Measurements from ENCODE around the gene RPS26. TPM values are rescaled to one million over a fixed set of nuclear protein-coding genes. Genes with fewer than 3 reads are reported as not detected.
"Not testable (repeated sequence)": the region's sequence is repeated elsewhere in the genome, so short reads cannot be mapped to it uniquely, and the experiment has no call there.

RPS26 gene
- total RNA-seq, 4 donors from 2014 or later: 564 to 1,937 (median 779) TPM

GRCh38 chr12:56040151-56040550 is 1.6 kb upstream of the RPS26 start:
- TF ChIP-seq POLR2A (IDR thresholded peaks at IDR 0.05) (no peak), CTCF (IDR thresholded peaks at IDR 0.05) (no peak)
- Histone ChIP-seq H3K9me3 (no peaks in the 10 kb centered on the region), H3K36me3 (peaks cover 0 to 24% (median 0%) of the 10 kb centered on the region in 3 donors), H3K4me1 (peaks cover 0 to 19% (median 2%) of the 10 kb centered on the region in 4 donors), H3K27ac (no peak overlapping the region), H3K4me3 (no peak overlapping the region), H3K27me3 (no peaks in the 10 kb centered on the region)
- DNase-seq: no peak

- peaks cover 0 to 19% (median 2%) of the 10 kb centered on the region in 4 donors for H3K4me1 ChIP-seq
- peak overlapping the region; percentile 88 to 91 (median 89) for H3K27ac ChIP-seq
- DNase-seq: peak in 1 of 3 donors; percentile 50
- TF ChIP-seq POLR2A (IDR thresholded peaks at IDR 0.05): no peak
- peak in 1 of 6 experiments; percentile 26 for TF ChIP-seq CTCF (IDR thresholded peaks at IDR 0.05)
- H3K4me3 ChIP-seq: peak overlapping the region; percentile 60 to 88 (median 72)
- H3K36me3 ChIP-seq: peaks cover 0 to 30% (median 0%) of the 10 kb centered on the region in 3 donors
- H3K9me3 ChIP-seq: no peaks in the 10 kb centered on the region
- no peaks in the 10 kb centered on the region for H3K27me3 ChIP-seq
These were observed 661 bp upstream of the RPS26 start for GRCh38 chr12:56040963-56041551.

- H3K9me3 ChIP-seq, DNase-seq, H3K27me3 ChIP-seq: not testable (repeated sequence)
- Histone ChIP-seq H3K27ac (peak overlapping the region; percentile 88 to 91 (median 89)), H3K4me1 (peaks cover 0 to 19% (median 2%) of the 10 kb centered on the region in 4 donors), H3K36me3 (peaks cover 0 to 30% (median 0%) of the 10 kb centered on the region in 3 donors), H3K4me3 (peak overlapping the region; percentile 60 to 88 (median 72))
These were observed 704 bp downstream of the RPS26 start for GRCh38 chr12:56042430-56042813.

GRCh38 chr12:56042843-56043242 is 1.1 kb downstream of the RPS26 start:
- DNase-seq: no peak

GRCh38 chr12:56046027-56046780 is 4.5 kb downstream of the RPS26 start:
- Histone ChIP-seq H3K4me1 (peaks cover 0 to 15% (median 2%) of the 10 kb centered on the region in 4 donors), H3K27me3 (no peaks in the 10 kb centered on the region), H3K36me3 (peaks cover 0 to 30% (median 0%) of the 10 kb centered on the region in 3 donors), H3K4me3 (no peak overlapping the region), H3K27ac (no peak overlapping the region), H3K9me3 (no peaks in the 10 kb centered on the region)
- TF ChIP-seq POLR2A (IDR thresholded peaks at IDR 0.05) (no peak), CTCF (IDR thresholded peaks at IDR 0.05) (no peak)
- DNase-seq: no peak

More at GRCh38 chr12:56042843-56043242, 1.1 kb downstream of the RPS26 start:
- Histone ChIP-seq H3K9me3 (no peaks in the 10 kb centered on the region), H3K36me3 (peaks cover 0 to 30% (median 0%) of the 10 kb centered on the region in 3 donors), H3K27me3 (no peaks in the 10 kb centered on the region), H3K27ac (peak overlapping the region; percentile 88 to 91 (median 89)), H3K4me3 (peak overlapping the region; percentile 60 to 88 (median 72)), H3K4me1 (peaks cover 0 to 19% (median 2%) of the 10 kb centered on the region in 4 donors)
- TF ChIP-seq POLR2A (IDR thresholded peaks at IDR 0.05) (peak in 1 of 2 donors; percentile 49), CTCF (IDR thresholded peaks at IDR 0.05) (peak in 2 of 6 experiments; percentile 14 to 28)

- no peak for TF ChIP-seq POLR2A (IDR thresholded peaks at IDR 0.05)
- no peak overlapping the region for H3K27ac ChIP-seq
- no peaks in the 10 kb centered on the region for H3K4me1 ChIP-seq
- DNase-seq: no peak
- H3K27me3 ChIP-seq: no peaks in the 10 kb centered on the region
- H3K36me3 ChIP-seq: no peaks in the 10 kb centered on the region
- H3K4me3 ChIP-seq: no peak overlapping the region
- H3K9me3 ChIP-seq: no peaks in the 10 kb centered on the region
These were observed 11.7 kb downstream of the RPS26 start for GRCh38 chr12:56053407-56053893.

GRCh38 chr12:56059964-56060363 is 18.2 kb downstream of the RPS26 start:
- not testable (repeated sequence) for H3K9me3 ChIP-seq, H3K4me3 ChIP-seq, DNase-seq, H3K27me3 ChIP-seq, H3K27ac ChIP-seq, H3K36me3 ChIP-seq, H3K4me1 ChIP-seq

Data from Peyer's patch (tissue), 4 donors.